Natural killer cell treated with Interleukin-12 subunit alpha and Interleukin-12 subunit beta and Interleukin-15 and Interleukin-18, amount 100 ng/mL, for 72 hours (primary cell): ENCODE data around the gene XRCC1. TPM values are rescaled to one million over a fixed set of nuclear protein-coding genes. Genes with fewer than 3 reads are reported as not detected.
"Not testable (repeated sequence)": the region's sequence is repeated elsewhere in the genome, so short reads cannot be mapped to it uniquely, and the experiment has no call there.

Experiments used
- ATAC-seq, 2 donors: fragments of 150-1000 bp; cut with Tn5 transposase in 1 of 2; sonication (Bioruptor Pico), chemical (Tn5 transposase) in 1 of 2; 2 replicates each; pipeline ENCODE4 v1.10.0; 2021
- DNase-seq: peaks from one replicate; pipeline ENCODE4 v3.0.0; 2022; ENCODE audit warnings: low spot score
- H3K27ac Mint-ChIP-seq, 2 donors: 1 replicate in 1 of 2; 2 replicates in 1 of 2; pipeline ENCODE4 v1.8.0; 2022; ENCODE audit warnings: mixed read lengths in 2 of 2, mild to moderate bottlenecking in 1 of 2, moderate library complexity in 1 of 2
- H3K27me3 Mint-ChIP-seq, 2 donors: 1 replicate in 1 of 2; 2 replicates in 1 of 2; pipeline ENCODE4 v1.8.0; 2022; ENCODE audit warnings: mixed read lengths in 2 of 2
- H3K36me3 Mint-ChIP-seq: one replicate; pipeline ENCODE4 v1.8.0; 2022; ENCODE audit warnings: mixed read lengths
- H3K4me1 Mint-ChIP-seq, 2 donors: 1 replicate in 1 of 2; 2 replicates in 1 of 2; pipeline ENCODE4 v1.8.0; 2022; ENCODE audit warnings: low read depth in 2 of 2, mixed read lengths in 2 of 2, mild to moderate bottlenecking in 1 of 2
- H3K4me3 Mint-ChIP-seq: one replicate; pipeline ENCODE4 v1.8.0; 2022; ENCODE audit warnings: mixed read lengths
- H3K9me3 Mint-ChIP-seq: 2 replicates; pipeline ENCODE4 v1.8.0; 2022; ENCODE audit warnings: mixed read lengths
- total RNA-seq, 2 donors: library from RNA; stranded (reverse); gene quantifications; one replicate each; pipeline ENCODE4 v1.2.3, GENCODE V29; 2022

The XRCC1 gene
- total RNA-seq, 2 donors from 2014 or later = 29.9 to 47.0 TPM

DNA sequence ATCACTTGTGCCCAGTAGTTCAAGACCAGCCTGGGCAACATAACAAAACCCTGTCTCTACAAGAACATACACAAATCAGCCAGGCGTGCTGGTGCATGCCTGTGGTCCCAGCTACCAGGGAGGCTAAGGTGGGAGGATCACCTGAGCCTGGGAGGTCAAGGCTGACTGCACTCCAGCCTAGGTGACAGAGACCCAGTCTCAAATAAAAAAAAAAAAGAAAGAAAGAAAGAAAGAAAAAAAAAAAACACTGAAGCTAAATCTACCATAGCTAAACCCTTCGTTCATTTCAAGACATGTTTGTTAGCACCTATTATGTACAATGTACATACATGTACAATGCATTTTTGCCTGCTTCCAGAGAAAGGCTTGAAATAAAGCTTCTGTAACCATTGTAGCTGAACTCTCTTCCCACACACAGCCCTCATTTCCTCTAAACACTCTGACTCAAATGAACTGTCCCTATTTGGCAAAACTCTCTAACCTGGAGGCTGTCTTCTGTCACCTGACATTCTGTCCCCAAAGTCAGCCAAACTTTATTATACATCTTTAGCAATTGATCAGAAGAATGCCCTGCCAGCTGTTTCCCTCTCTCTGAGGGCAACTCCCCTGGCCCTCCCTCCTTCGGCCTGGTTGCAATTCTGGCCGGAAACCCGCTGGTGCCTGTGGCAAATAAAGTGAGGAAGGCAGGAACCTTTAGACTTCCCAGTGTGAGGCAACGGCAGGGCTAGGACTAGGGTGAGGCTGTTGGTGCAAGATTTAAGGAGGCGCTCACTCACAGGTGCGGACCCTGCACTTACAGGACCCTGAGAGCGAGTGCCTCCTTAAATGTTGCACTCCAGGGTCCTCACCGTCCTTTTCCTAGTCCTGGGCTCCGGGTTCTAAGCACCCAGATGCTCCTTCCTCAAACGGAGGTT is 50.1 kb downstream of the XRCC1 start:
- Mint-ChIP-seq H3K4me1 (peaks cover 13 to 21% of the 10 kb centered on the region in 2 donors), H3K27ac (peak overlapping the region; percentile 78 to 89), H3K36me3 (no peaks in the 10 kb centered on the region), H3K9me3 (no peaks in the 10 kb centered on the region), H3K4me3 (peak overlapping the region; percentile 87), H3K27me3 (no peaks in the 10 kb centered on the region)
- ATAC-seq (peak; percentile 53 to 74), DNase-seq (no peak)

GRCh38 chr19:43523696-43524095 is 51.6 kb downstream of the XRCC1 start:
- not testable (repeated sequence) for H3K36me3 Mint-ChIP-seq, DNase-seq, H3K9me3 Mint-ChIP-seq, H3K27me3 Mint-ChIP-seq, H3K4me3 Mint-ChIP-seq, ATAC-seq, H3K27ac Mint-ChIP-seq
- peaks cover 19 to 25% of the 10 kb centered on the region in 2 donors for H3K4me1 Mint-ChIP-seq

DNA sequence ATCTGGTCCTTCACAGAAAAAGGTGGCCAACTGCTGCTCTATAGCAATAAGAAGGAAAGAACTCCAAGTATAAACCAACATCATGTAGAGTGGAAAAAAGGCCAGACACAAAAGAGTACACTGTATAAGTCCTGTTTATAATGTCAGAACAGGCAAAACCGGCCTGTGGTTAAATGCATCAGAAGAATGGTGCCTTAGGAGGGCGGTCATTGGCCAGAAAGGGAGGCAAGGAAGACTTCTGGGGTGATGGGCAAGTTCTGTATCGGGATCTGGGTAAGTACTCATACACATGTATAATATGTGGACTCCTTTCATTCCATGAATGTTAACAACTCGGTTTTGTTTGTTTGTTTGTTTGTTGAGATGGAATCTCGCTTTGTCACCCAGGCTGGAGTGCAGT is 52.4 kb downstream of the XRCC1 start:
- no peaks in the 10 kb centered on the region for H3K9me3 Mint-ChIP-seq
- no peaks in the 10 kb centered on the region for H3K36me3 Mint-ChIP-seq
- ATAC-seq (no peak), DNase-seq (no peak)
- peaks cover 19 to 25% of the 10 kb centered on the region in 2 donors for H3K4me1 Mint-ChIP-seq
- no peak overlapping the region for H3K4me3 Mint-ChIP-seq
- no peaks in the 10 kb centered on the region for H3K27me3 Mint-ChIP-seq
- H3K27ac Mint-ChIP-seq = peak overlapping the region in 1 of 2 donors; percentile 73

DNA sequence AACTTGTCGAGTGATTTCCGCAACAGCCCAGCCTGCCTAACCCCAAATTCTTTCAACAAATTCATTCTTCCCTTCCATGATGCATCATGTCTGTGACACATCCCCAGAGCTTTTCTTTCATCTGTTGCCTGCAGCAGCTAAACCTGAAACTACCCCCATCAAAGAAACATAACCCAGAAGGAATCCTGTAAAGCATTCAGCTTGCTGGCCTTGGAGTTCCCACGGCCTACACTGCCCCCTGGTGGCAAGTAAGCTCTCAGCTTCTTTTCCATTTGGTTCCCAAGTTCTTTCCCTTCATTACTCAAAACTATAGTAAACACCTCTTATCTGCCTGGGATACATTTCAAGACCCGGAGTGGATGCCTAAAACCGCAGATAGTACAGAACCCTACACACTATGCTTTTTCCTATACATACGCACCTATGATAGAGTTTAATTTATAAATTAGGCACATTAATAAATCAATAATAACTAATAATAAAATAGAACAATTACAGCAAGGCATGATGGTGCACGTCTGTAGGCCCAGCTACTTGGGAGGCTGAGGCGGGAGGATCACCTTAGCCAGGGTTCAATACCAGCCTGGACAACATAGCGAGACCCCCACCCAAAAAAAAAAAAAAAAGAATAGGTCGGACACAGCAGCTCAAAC is 55.8 kb downstream of the XRCC1 start:
- peaks cover 9 to 11% of the 10 kb centered on the region in 2 donors for H3K4me1 Mint-ChIP-seq
- no peak for ATAC-seq
- no peaks in the 10 kb centered on the region for H3K27me3 Mint-ChIP-seq
- peak overlapping the region in 1 of 2 donors; percentile 13 for H3K27ac Mint-ChIP-seq
- DNase-seq = peak; percentile 83
- H3K4me3 Mint-ChIP-seq = no peak overlapping the region
- H3K36me3 Mint-ChIP-seq = no peaks in the 10 kb centered on the region
- H3K9me3 Mint-ChIP-seq = no peaks in the 10 kb centered on the region

- Mint-ChIP-seq H3K27me3 (no peaks in the 10 kb centered on the region), H3K36me3 (no peaks in the 10 kb centered on the region), H3K9me3 (no peaks in the 10 kb centered on the region), H3K4me1 (peaks cover 5 to 7% of the 10 kb centered on the region in 2 donors), H3K4me3 (no peak overlapping the region), H3K27ac (no peak overlapping the region)
- DNase-seq (no peak), ATAC-seq (no peak)
Measured at GRCh38 chr19:43518051-43518450, 57.3 kb downstream of the XRCC1 start.

GRCh38 chr19:43512399-43512798 is 62.9 kb downstream of the XRCC1 start:
- not testable (repeated sequence) for H3K27ac Mint-ChIP-seq, H3K27me3 Mint-ChIP-seq, H3K4me3 Mint-ChIP-seq, DNase-seq, H3K4me1 Mint-ChIP-seq, H3K36me3 Mint-ChIP-seq, H3K9me3 Mint-ChIP-seq, ATAC-seq

- Mint-ChIP-seq H3K9me3 (no peaks in the 10 kb centered on the region), H3K4me3 (no peak overlapping the region)
- ATAC-seq = no peak
Measured at GRCh38 chr19:43511324-43511723, 64.0 kb downstream of the XRCC1 start.

DNA sequence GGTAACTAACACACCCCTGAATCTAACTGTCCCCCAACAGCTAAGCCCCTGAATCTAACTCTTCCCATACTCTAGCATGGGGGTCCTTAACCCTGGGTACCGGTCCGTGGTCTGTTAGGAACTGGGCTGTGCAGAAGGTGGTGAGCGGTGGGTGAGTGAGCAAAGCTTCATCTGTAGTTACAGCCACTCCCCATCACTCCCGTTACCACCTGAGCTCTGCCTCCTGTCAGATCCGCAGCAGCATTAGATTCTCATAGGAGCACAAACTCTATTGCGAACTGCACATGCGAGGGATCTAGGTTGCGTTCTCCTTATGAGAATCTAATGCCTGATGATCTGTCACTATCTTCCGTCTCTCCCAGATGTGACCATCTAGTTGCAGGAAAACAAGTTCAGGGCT is 64.6 kb downstream of the XRCC1 start:
- Mint-ChIP-seq H3K9me3 (no peaks in the 10 kb centered on the region), H3K27me3 (no peaks in the 10 kb centered on the region), H3K4me3 (no peak overlapping the region), H3K36me3 (peaks cover 4% of the 10 kb centered on the region), H3K27ac (no peak overlapping the region), H3K4me1 (peaks cover 0 to 2% of the 10 kb centered on the region in 2 donors)
- no peak for DNase-seq
- no peak for ATAC-seq

More at GRCh38 chr19:43511324-43511723, 64.0 kb downstream of the XRCC1 start:
- Mint-ChIP-seq H3K4me1 (peaks cover 0 to 2% of the 10 kb centered on the region in 2 donors), H3K36me3 (peaks cover 4% of the 10 kb centered on the region), H3K27me3 (no peaks in the 10 kb centered on the region), H3K27ac (no peak overlapping the region)
- no peak for DNase-seq

DNA sequence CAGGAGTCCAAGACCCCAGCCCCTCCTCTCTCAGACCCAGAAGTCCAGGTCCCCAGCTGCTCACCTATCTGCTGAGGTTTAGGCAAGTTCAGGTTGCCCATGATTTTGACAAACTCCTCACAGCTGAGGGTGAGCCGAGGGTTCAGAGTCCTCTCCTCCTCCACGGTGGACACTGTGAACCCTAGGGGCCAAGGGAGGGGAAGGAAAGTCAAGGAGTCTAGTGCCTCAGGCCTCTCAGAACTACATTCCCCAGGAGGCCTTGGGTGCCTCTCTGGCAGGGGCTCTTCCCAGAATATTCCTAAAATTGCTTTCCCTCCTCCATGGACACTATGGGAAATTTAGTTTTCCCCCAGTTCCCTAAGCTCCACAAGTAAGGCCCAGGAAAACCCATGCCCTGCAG is 67.4 kb downstream of the XRCC1 start:
- Mint-ChIP-seq H3K27ac (no peak overlapping the region), H3K9me3 (no peaks in the 10 kb centered on the region), H3K4me1 (peaks cover 18 to 21% of the 10 kb centered on the region in 2 donors), H3K4me3 (no peak overlapping the region), H3K36me3 (peaks cover 4% of the 10 kb centered on the region), H3K27me3 (no peaks in the 10 kb centered on the region)
- no peak for DNase-seq
- ATAC-seq = no peak

DNA sequence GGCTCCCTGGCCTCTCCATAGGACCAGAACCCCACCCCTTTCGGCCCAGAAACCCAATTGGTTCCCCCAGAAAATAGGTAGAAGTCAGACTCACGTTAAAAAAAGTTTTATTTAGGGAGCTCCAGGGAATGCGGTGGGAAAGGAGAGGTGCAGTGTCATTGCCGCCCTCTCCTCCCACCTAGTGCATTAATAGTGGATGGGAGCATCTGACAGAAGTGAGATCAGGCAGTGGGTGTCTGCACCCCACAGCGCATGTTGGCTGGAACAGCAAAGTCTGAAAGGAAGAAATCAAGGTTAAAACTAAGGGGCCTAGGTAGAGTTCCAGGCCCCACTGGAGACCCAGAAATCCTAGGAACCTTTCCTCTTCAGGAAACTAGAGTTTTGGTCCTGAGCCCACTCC is 68.7 kb downstream of the XRCC1 start:
- Mint-ChIP-seq H3K27me3 (no peaks in the 10 kb centered on the region), H3K9me3 (no peaks in the 10 kb centered on the region), H3K36me3 (peaks cover 4% of the 10 kb centered on the region), H3K4me3 (no peak overlapping the region), H3K27ac (no peak overlapping the region), H3K4me1 (peaks cover 19 to 24% of the 10 kb centered on the region in 2 donors)
- DNase-seq = no peak
- no peak for ATAC-seq

GRCh38 chr19:43505941-43506340 is 69.4 kb downstream of the XRCC1 start:
- H3K9me3 Mint-ChIP-seq = no peaks in the 10 kb centered on the region
- H3K27me3 Mint-ChIP-seq = no peaks in the 10 kb centered on the region
- ATAC-seq = no peak
- no peak overlapping the region for H3K4me3 Mint-ChIP-seq
- peak overlapping the region in 1 of 2 donors; percentile 47 for H3K27ac Mint-ChIP-seq
- DNase-seq = no peak
- peaks cover 4% of the 10 kb centered on the region for H3K36me3 Mint-ChIP-seq
- peaks cover 20 to 24% of the 10 kb centered on the region in 2 donors for H3K4me1 Mint-ChIP-seq

GRCh38 chr19:43505186-43505456 is 70.2 kb downstream of the XRCC1 start:
- peak overlapping the region; percentile 94 for H3K4me3 Mint-ChIP-seq
- H3K9me3 Mint-ChIP-seq = no peaks in the 10 kb centered on the region
- ATAC-seq (no peak), DNase-seq (no peak)
- peaks cover 22 to 24% of the 10 kb centered on the region in 2 donors for H3K4me1 Mint-ChIP-seq
- no peaks in the 10 kb centered on the region for H3K27me3 Mint-ChIP-seq
- H3K36me3 Mint-ChIP-seq = peaks cover 4% of the 10 kb centered on the region
- peak overlapping the region; percentile 72 to 87 for H3K27ac Mint-ChIP-seq

DNA sequence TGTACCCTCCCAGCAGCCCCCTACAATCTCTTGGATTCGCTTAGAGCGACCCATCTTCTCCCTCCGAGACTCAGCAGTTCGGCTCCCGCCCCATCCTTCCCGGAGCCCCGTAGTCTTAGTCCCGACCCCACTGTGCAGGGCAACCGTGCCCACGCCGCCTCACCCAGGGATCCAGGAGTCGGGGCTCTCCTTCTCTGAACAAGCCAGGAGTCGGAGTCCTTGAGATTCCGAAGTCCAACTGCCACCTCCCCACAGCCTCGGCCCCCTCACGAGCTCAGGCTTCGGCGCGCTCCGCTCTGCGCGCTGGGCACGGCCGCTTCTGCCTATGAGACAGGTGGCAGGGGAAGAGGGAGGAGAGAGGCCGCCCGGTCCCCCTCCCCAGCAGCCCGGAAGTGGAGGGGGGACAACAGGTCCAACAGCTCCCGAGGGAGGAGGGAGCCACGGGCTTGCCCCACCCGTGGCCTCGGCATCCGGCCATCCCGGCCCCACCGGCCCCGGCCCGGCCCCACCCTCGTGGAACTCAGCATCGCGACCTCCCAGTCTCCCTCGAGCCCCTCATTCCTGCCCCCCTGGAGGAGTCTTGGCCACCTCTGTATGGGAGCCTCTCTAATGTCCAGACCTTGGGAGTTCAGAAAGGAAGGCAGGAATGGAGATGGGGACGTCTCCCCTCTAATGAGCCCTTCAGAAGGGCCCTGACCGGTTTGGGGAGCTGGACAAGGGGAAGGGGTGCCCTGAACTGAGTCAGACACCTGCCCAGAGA is 70.7 kb downstream of the XRCC1 start, which contains the start of gene PHLDB3:
TSS of gene PHLDB3 (minus strand) at position 321 of the 760 bp plus-strand sequence. CDS start 628 bp downstream, outside the sequence.
- DNase-seq (no peak), ATAC-seq (peak; percentile 17 to 52)
- Mint-ChIP-seq H3K27me3 (no peaks in the 10 kb centered on the region), H3K4me3 (peak within 1 kb of the TSS; percentile 94), H3K4me1 (peaks cover 22 to 24% of the 10 kb centered on the region in 2 donors), H3K9me3 (no peaks in the 10 kb centered on the region), H3K27ac (peak within 1 kb of the TSS; percentile 84 to 87), H3K36me3 (peaks cover 4% of the 10 kb centered on the region)
